DMS153 treated with DMSO at 0.1 percent for 48 hours (cell line): ENCODE data around the gene PEMT.

Experiments used
- DNase-seq: peaks from one replicate; lab custom pipeline; 2025; ENCODE audit not compliant: unreplicated experiment; lab: John Stamatoyannopoulos, UW

Gene PEMT

DNA sequence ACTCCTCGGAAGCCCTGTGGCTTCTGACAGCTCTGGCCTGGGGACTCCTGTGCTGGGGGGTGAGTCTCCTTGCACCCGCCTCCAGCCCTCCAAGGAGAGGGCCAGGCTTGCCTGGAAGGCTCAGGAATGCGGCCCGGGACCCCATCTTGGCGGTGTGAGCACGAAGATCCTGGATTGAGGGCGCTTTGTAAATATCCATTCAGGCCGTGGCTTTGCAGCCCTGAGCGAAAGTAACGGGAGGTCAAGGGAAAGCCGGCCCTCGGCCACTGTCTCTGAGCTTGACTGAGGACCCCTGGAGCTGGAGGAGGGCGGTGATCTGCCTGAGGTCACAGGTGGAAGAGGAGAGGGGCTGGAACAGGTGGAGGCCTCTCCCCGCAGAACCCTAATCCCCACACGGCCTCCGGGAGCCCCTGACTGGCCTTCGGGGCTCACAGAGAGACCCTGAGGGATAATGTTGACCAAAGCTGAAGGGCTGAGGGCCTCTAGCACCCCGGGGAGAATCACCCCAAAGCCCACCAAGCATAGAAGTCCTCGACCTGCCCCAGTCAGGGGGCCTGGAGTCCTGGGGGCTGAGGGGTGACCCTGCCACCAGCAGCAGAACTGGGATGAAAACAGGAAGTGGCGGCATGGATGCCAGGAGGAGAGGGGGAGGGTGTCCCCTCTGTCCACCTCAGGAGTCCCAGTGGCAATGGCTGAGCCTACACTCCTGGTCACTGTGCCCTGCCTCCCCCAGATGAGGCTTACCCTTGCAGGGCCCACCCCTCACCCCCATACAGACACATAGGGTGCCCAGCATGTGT, 87.0 kb downstream of the PEMT start:
- no peak for DNase-seq

- DNase-seq: no peak
Observed at GRCh38 chr17:17503566-17504130, 87.9 kb downstream of the PEMT start.

DNA sequence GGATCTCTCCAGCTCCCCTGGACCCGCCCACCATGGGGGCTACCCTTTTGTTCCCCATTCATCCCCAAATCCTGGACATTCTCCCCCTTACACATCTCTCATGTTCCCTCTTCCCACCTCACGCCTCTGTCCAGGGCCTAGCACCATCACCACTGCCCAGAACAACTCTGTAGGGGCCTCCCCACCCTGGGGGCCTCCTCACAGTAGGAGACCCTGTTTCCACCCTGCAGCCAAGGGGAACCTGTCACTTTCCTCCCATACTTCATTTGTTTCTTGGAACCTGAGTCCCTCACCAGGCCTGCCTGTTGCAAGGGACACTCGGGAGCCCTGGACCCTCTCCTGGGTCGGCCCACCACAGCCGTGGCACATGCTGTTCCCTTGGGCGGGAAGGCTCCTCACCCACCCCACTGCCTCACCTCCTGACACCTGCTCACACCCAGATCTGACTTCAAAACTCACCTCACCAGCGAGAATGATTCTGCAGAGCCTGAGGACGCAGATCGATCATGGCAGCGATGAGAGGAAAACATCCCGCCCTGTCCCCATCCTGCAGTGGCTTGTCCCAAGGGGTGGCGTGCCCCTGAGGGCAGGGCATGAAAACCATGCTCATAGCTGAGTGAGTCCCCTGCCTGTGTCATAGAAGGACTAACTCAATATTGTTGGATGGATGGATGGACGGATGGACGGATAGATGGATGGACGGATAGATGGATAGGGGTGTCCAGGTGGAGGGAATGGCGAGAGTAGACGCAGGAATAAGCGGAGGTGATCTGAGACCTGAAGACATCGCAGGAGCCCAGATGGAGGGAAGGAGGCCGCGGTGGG, 88.6 kb downstream of the PEMT start:
- DNase-seq: no peak

DNA sequence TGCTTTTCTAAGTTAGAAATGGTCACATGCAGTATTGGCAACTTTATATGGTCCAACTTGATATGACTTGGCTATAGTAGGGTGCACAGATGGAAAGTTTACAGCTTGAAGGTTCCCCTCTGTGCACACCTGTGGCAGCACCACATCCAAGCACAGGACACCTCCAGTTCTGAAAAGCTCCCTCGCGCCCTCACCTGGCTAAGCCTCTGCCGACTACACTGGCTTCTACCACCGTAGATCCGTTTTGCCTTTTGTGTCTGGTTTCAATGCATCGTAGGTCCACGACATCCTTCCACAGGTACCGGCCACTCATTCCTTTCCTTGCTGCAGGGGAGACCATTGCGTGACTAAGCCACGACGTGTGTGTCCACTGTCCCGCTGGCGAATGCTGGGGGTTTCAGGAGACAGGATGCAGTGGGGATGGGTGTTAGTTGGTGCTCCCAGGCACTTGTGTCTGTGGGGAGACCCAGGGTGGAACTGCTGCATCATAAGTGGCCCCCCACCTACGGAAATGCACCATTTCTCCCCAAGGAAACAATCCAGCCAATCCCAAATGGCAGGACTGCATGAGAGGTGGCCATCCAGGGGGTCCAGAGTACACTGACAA, 90.4 kb downstream of the PEMT start:
- no peak for DNase-seq

GRCh38 chr17:17499402-17500145, 91.9 kb downstream of the PEMT start:
- DNase-seq: no peak

- no peak for DNase-seq
Observed at GRCh38 chr17:17498606-17499301, 92.8 kb downstream of the PEMT start.

GRCh38 chr17:17497845-17498520, 93.5 kb downstream of the PEMT start:
- DNase-seq: no peak

GRCh38 chr17:17497065-17497844, 94.3 kb downstream of the PEMT start:
- no peak for DNase-seq

GRCh38 chr17:17496189-17497064, 95.1 kb downstream of the PEMT start, which contains the start of gene RASD1:
Gene RASD1 (minus strand): TSS chr17:17496395. CDS start chr17:17496181, 214 bp downstream.
- DNase-seq: peak; percentile 21

DNA sequence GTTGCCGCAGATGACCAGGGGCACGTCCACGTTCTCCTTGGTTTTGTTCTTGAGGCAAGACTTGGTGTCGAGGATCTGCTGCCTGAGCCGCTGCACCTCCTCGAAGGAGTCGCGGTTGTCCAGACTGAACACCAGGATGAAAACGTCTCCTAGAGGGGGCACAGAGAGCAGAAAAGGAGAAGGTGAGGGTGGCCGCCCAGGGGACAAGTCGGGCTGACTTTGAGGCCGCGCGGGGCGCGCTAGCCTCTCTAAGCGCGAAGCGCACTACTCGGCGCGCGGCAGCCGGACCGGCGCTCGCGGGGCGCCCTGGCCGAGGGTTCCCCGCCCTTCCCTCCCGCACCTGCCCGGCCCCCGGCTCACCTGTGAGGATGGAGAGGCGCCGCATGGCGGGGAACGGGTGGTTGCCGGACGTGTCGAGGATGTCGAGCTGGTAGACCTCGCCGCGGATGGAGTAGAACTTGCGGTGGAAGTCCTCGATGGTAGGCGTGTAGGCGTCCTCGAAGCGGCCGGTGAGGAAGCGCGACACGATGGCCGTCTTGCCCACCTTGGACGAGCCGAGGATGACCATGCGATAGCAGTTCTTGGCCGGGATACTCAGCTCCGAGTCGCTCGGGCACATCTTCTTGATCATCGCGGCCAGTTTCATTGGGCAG, 95.8 kb downstream of the PEMT start:
- no peak for DNase-seq

- no peak for DNase-seq
Observed at GRCh38 chr17:17494870-17495535, 96.5 kb downstream of the PEMT start.

DNA sequence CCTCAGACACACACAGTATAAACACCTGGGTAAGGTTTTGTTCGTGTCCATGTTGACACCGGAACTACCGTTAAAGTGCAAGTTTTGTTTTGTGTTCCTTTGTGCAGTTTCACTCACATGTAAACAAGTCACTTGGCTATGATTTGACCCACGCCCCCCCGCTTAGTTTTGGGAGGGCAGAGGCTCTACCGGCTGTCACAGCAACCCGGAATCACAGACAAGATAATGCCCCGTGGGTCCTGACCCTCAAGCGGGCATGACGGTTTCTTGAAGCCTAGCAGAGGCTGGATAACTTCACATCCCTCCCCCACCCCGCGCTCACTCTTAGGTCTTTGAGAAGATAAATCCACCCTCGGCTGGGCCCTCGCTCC, 97.0 kb downstream of the PEMT start:
- no peak for DNase-seq

DNA sequence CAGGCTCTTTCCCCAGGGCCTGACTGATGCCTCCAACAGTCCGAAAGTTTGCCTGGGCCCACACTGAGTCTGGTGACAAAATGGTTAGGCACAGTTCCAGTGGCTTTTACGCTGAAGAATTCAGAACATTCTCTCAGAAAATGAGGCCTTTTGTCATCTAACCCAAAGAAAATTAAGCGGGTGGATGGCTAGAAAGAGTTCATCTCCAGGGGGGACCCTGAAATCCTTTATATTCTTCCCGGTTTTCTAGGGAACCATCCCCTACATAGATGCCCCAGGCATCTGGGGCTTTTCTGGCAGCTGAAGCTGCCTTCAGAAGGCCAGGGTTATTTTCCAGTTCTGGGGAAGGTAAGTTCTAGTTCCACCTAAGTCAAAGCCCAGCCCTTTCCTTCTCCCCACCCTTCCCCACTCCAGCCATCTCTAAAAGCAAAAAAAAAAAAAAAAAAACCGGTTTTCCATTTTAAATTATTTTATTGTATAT, 97.5 kb downstream of the PEMT start:
- no peak for DNase-seq

DNA sequence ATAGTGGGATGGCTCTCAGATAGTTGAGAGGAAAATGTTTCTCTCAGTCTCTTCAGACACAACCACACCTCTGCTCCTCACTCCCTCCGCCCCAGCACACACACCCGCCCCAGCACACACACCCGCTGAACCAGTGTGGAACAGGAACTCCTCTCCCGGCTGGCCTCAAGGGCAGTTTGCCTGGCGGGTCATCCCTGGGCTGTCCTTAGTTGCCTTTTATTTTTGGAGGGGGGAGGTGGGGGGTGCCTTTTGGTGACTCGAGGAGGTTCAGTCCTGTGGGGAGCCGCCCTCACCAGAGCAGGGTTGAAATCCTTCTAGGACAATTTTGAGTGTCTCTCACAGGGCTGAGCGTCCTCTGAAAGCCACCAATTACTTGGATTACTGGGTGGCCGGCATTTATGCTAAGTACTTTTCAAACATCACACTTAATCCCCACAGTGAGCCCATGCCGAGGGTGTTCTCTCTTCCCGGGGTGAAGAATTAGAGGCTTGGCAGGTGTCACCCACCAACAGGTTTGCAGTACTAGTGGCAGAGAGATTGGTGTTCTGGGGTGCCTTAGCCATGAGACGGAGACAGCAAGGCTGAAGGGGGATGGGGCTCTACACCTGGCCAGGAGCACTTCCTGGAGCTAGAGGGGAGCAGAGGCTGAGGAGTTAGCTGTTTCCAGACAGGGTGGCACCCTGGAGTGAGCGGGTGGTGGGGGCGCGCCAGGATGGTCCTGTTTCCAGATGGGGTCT, 98.1 kb downstream of the PEMT start:
- no peak for DNase-seq

DNA sequence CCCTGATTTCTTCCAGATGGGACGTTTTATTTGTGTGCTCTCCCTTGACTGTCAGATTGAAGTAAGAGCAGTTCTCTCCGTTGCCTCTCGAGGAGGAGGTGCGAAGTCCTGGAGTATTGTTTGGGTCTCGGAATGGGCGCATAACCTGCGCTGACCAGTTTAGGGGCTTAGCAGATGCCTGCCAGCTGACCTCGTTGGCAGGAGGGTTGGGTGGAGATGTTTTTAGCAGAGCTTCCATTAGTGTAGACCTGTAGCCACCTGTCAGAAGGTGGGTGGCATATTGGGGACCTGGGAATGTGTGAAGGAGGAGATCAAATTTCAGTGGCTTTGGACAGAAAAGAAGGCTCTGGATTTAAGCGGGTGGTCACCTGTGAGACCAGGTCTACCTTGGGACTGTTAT, 98.9 kb downstream of the PEMT start:
- no peak for DNase-seq

- DNase-seq: no peak
Observed at GRCh38 chr17:17492085-17492484, 99.4 kb downstream of the PEMT start.
